ENCODE data around the gene LMAN1L. TPM values are rescaled to one million over a fixed set of nuclear protein-coding genes. Genes with fewer than 3 reads are reported as not detected.

Gene LMAN1L
- total RNA-seq, 1 donor from 2014 or later = not detected

- Histone ChIP-seq H3K4me3 (ENCODE audit: low read depth, low read length) (no peak overlapping the region), H3K36me3 (ENCODE audit: control insufficient read depth, insufficient read depth, low read length) (peaks cover 1% of the 10 kb centered on the region), H3K27me3 (ENCODE audit: control insufficient read depth, insufficient read depth, low read length) (no peaks in the 10 kb centered on the region)
- no peak for TF ChIP-seq CTCF (IDR thresholded peaks at IDR 0.05; ENCODE audit: insufficient read depth, low read length, poor library complexity, severe bottlenecking)
- DNase-seq (ENCODE audit: low read depth) = no peak
These were observed 12.0 kb upstream of the LMAN1L start for GRCh38 chr15:74800559-74801094.

- Histone ChIP-seq H3K27me3 (ENCODE audit: control insufficient read depth, insufficient read depth, low read length) (no peaks in the 10 kb centered on the region), H3K36me3 (ENCODE audit: control insufficient read depth, insufficient read depth, low read length) (peaks cover 1% of the 10 kb centered on the region), H3K4me3 (ENCODE audit: low read depth, low read length) (no peak overlapping the region)
- TF ChIP-seq CTCF (IDR thresholded peaks at IDR 0.05; ENCODE audit: insufficient read depth, low read length, poor library complexity, severe bottlenecking) = no peak
- no peak for DNase-seq (ENCODE audit: low read depth)
These were observed 11.2 kb upstream of the LMAN1L start for GRCh38 chr15:74801311-74801997.

GRCh38 chr15:74802290-74802689, 10.3 kb upstream of the LMAN1L start:
- no peak for TF ChIP-seq CTCF (IDR thresholded peaks at IDR 0.05; ENCODE audit: insufficient read depth, low read length, poor library complexity, severe bottlenecking)
- Histone ChIP-seq H3K4me3 (ENCODE audit: low read depth, low read length) (no peak overlapping the region), H3K27me3 (ENCODE audit: control insufficient read depth, insufficient read depth, low read length) (no peaks in the 10 kb centered on the region), H3K36me3 (ENCODE audit: control insufficient read depth, insufficient read depth, low read length) (peaks cover 1% of the 10 kb centered on the region)
- DNase-seq (ENCODE audit: low read depth) = no peak

- TF ChIP-seq CTCF (IDR thresholded peaks at IDR 0.05; ENCODE audit: insufficient read depth, low read length, poor library complexity, severe bottlenecking) = no peak
- no peak overlapping the region for H3K4me3 ChIP-seq (ENCODE audit: low read depth, low read length)
- no peaks in the 10 kb centered on the region for H3K27me3 ChIP-seq (ENCODE audit: control insufficient read depth, insufficient read depth, low read length)
- H3K36me3 ChIP-seq (ENCODE audit: control insufficient read depth, insufficient read depth, low read length) = peaks cover 1% of the 10 kb centered on the region
- no peak for DNase-seq (ENCODE audit: low read depth)
These were observed 9.7 kb upstream of the LMAN1L start for GRCh38 chr15:74802862-74803447.

GRCh38 chr15:74804935-74805334, 7.7 kb upstream of the LMAN1L start:
- no peak for TF ChIP-seq CTCF (IDR thresholded peaks at IDR 0.05; ENCODE audit: insufficient read depth, low read length, poor library complexity, severe bottlenecking)
- peaks cover 1% of the 10 kb centered on the region for H3K36me3 ChIP-seq (ENCODE audit: control insufficient read depth, insufficient read depth, low read length)
- H3K27me3 ChIP-seq (ENCODE audit: control insufficient read depth, insufficient read depth, low read length) = no peaks in the 10 kb centered on the region
- H3K4me3 ChIP-seq (ENCODE audit: low read depth, low read length) = no peak overlapping the region
- no peak for DNase-seq (ENCODE audit: low read depth)
